Neuronal stem cell (in vitro differentiated cells): ENCODE data around the gene STK33.

Experiments
- DNase-seq: peaks from one replicate; pipeline ENCODE4 v3.0.0-alpha.2; 2013; ENCODE audit warnings: low spot score
- H2AFZ ChIP-seq: one replicate; pipeline ENCODE4 v1.6.1; 2013; ENCODE audit warnings: mild to moderate bottlenecking, low read length, inconsistent platforms
- H2AK5ac ChIP-seq: 2 replicates; pipeline ENCODE4 v1.6.1; 2013; ENCODE audit warnings: low read depth, mild to moderate bottlenecking, inconsistent platforms, low read length, moderate library complexity, mixed read lengths
- H2BK120ac ChIP-seq: 2 replicates; pipeline ENCODE4 v1.6.1; 2013; ENCODE audit warnings: low read depth, mild to moderate bottlenecking, inconsistent platforms, low read length, moderate library complexity, mixed read lengths
- H2BK12ac ChIP-seq: one replicate; pipeline ENCODE4 v1.6.1; 2013; ENCODE audit warnings: low read length, inconsistent platforms
- H2BK15ac ChIP-seq: 2 replicates; pipeline ENCODE4 v1.6.1; 2013; ENCODE audit warnings: mild to moderate bottlenecking, low read length, inconsistent platforms, mixed read lengths
- H2BK5ac ChIP-seq: one replicate; pipeline ENCODE4 v1.6.1; 2013; ENCODE audit warnings: inconsistent platforms, mild to moderate bottlenecking, low read length, moderate library complexity
- H3K14ac ChIP-seq: one replicate; pipeline ENCODE4 v1.6.1; 2013; ENCODE audit warnings: low read length, inconsistent platforms
- H3K18ac ChIP-seq: 2 replicates; pipeline ENCODE4 v1.6.1; 2013; ENCODE audit warnings: low read length, inconsistent platforms
- H3K23ac ChIP-seq: 2 replicates; pipeline ENCODE4 v1.6.1; 2013; ENCODE audit warnings: low read depth, mild to moderate bottlenecking, mixed read lengths, low read length, inconsistent platforms; ENCODE audit not compliant: poor library complexity
- H3K27ac ChIP-seq: replicated peaks from 3 replicates; pipeline ENCODE4 v1.5.1; 2013; ENCODE audit warnings: low read length, inconsistent platforms
- H3K27me3 ChIP-seq, 3 experiments: 2 replicates each; pipeline ENCODE4 v1.6.1; 2013; ENCODE audit warnings: low read length in 3 of 3, mild to moderate bottlenecking in 2 of 3, inconsistent platforms in 1 of 3, low read depth in 1 of 3, mixed read lengths in 1 of 3, moderate library complexity in 1 of 3; ENCODE audit not compliant: control insufficient read depth in 3 of 3, insufficient read depth in 3 of 3
- H3K36me3 ChIP-seq, 2 donors: replicated peaks in 1 of 2; 2 replicates each; pipeline ENCODE4 v1.6.1; 2013; ENCODE audit warnings: low read length in 2 of 2; ENCODE audit not compliant: control insufficient read depth in 2 of 2, insufficient read depth in 2 of 2
- H3K4ac ChIP-seq: 2 replicates; pipeline ENCODE4 v1.6.1; 2013; ENCODE audit warnings: inconsistent platforms, mild to moderate bottlenecking, low read length, moderate library complexity
- H3K4me1 ChIP-seq, 2 donors: 1 replicate in 1 of 2; 2 replicates in 1 of 2; pipeline ENCODE4 v1.6.1; 2013; ENCODE audit warnings: low read length in 2 of 2, low read depth in 1 of 2; ENCODE audit not compliant: control insufficient read depth in 2 of 2, insufficient read depth in 1 of 2
- H3K4me2 ChIP-seq: one replicate; pipeline ENCODE4 v1.6.1; 2013; ENCODE audit warnings: mild to moderate bottlenecking, low read length, inconsistent platforms; ENCODE audit not compliant: insufficient read depth, poor library complexity, severe bottlenecking
- H3K4me3 ChIP-seq, 2 donors: 2 replicates each; pipeline ENCODE4 v1.5.1; 2013; ENCODE audit warnings: low read length in 2 of 2, mild to moderate bottlenecking in 2 of 2, inconsistent platforms in 1 of 2, moderate library complexity in 1 of 2
- H3K79me1 ChIP-seq: one replicate; pipeline ENCODE4 v1.6.1; 2013; ENCODE audit warnings: low read depth, mild to moderate bottlenecking, inconsistent platforms, low read length, moderate library complexity
- H3K9ac ChIP-seq: one replicate; pipeline ENCODE4 v1.6.1; 2013; ENCODE audit warnings: mild to moderate bottlenecking, low read depth, low read length, inconsistent platforms; ENCODE audit not compliant: poor library complexity
- H3K9me3 ChIP-seq, 2 donors: replicated peaks in 1 of 2; 2 replicates each; pipeline versions ENCODE3 to v1.6.1; 2013; ENCODE audit warnings: low read length in 2 of 2, mild to moderate bottlenecking in 2 of 2, inconsistent platforms in 1 of 2, low read depth in 1 of 2, mixed read lengths in 1 of 2, moderate library complexity in 1 of 2; ENCODE audit not compliant: control insufficient read depth in 2 of 2, insufficient read depth in 1 of 2
- H4K8ac ChIP-seq: one replicate; pipeline ENCODE4 v1.6.1; 2013; ENCODE audit warnings: low read depth, mild to moderate bottlenecking, inconsistent platforms, low read length, moderate library complexity
- H4K91ac ChIP-seq: one replicate; pipeline ENCODE4 v1.6.1; 2013; ENCODE audit warnings: low read length, low read depth, mild to moderate bottlenecking, inconsistent platforms; ENCODE audit not compliant: poor library complexity
- WGBS, 2 donors: extraction: QIAGEN DNeasy Blood & Tissue Kit; methylation state at CpG; one replicate each; pipeline ENCODE4 v1.1.7; 2013; ENCODE audit warnings: missing lambda C conversion rate in 2 of 2, mixed read lengths in 1 of 2; ENCODE audit not compliant: insufficient read length in 2 of 2, insufficient replicate concordance in 1 of 2; ENCODE audit errors: extremely low coverage in 2 of 2; 5-methylcytosine and 5-hydroxymethylcytosine counted together

Gene STK33

GRCh38 chr11:8383227-8383626 is 210.8 kb downstream of the STK33 start:
- Histone ChIP-seq H2AFZ (no peak overlapping the region), H3K14ac (no peak overlapping the region), H2BK12ac (no peak overlapping the region), H3K36me3 (no peaks in the 10 kb centered on the region), H3K18ac (no peak overlapping the region), H2BK120ac (no peak overlapping the region), H2BK15ac (no peak overlapping the region), H3K23ac (no peak overlapping the region), H3K9ac (no peak overlapping the region), H4K8ac (no peak overlapping the region), H3K4me1 (peaks cover 5 to 6% of the 10 kb centered on the region in 2 donors), H3K27me3 (no peaks in the 10 kb centered on the region), H3K4me2 (no peak overlapping the region), H2AK5ac (no peak overlapping the region), H3K4ac (no peak overlapping the region), H3K79me1 (no peaks in the 10 kb centered on the region), H3K4me3 (no peak overlapping the region), H3K9me3 (no peaks in the 10 kb centered on the region), H2BK5ac (no peak overlapping the region), H3K27ac (no peak overlapping the region), H4K91ac (no peak overlapping the region)
- DNase-seq = no peak
- WGBS, 2 donors = no CpG with 5 or more reads among the region's 1 CpG

GRCh38 chr11:8382436-8383053 is 211.5 kb downstream of the STK33 start:
- Histone ChIP-seq H2BK12ac (no peak overlapping the region), H3K23ac (no peak overlapping the region), H3K27me3 (no peaks in the 10 kb centered on the region), H3K36me3 (no peaks in the 10 kb centered on the region), H2BK15ac (peak overlapping the region; percentile 30), H4K8ac (no peak overlapping the region), H3K9me3 (no peaks in the 10 kb centered on the region), H3K18ac (no peak overlapping the region), H3K9ac (no peak overlapping the region), H3K4me2 (no peak overlapping the region), H3K4ac (no peak overlapping the region), H3K79me1 (no peaks in the 10 kb centered on the region), H3K14ac (no peak overlapping the region), H2AFZ (no peak overlapping the region), H3K4me3 (no peak overlapping the region), H3K27ac (no peak overlapping the region), H2BK120ac (no peak overlapping the region), H2AK5ac (no peak overlapping the region), H2BK5ac (no peak overlapping the region), H4K91ac (no peak overlapping the region), H3K4me1 (peaks cover 5 to 6% of the 10 kb centered on the region in 2 donors)
- DNase-seq = no peak
- WGBS, 2 donors = no CpG with 5 or more reads among the region's 9 CpGs

GRCh38 chr11:8381871-8382396 is 212.1 kb downstream of the STK33 start:
- H3K9me3 ChIP-seq = no peaks in the 10 kb centered on the region
- no peaks in the 10 kb centered on the region for H3K36me3 ChIP-seq
- H2BK15ac ChIP-seq = peak overlapping the region; percentile 30
- no peak overlapping the region for H3K14ac ChIP-seq
- H3K4me2 ChIP-seq = no peak overlapping the region
- no peak overlapping the region for H2BK5ac ChIP-seq
- H4K91ac ChIP-seq = peak overlapping the region; percentile 48
- no peak overlapping the region for H2BK120ac ChIP-seq
- peak overlapping the region; percentile 76 for H3K23ac ChIP-seq
- H3K27me3 ChIP-seq = no peaks in the 10 kb centered on the region
- no peak for DNase-seq
- H3K27ac ChIP-seq = no peak overlapping the region
- H3K4me3 ChIP-seq = peak overlapping the region in 1 of 2 donors; percentile 43
- no peaks in the 10 kb centered on the region for H3K79me1 ChIP-seq
- H3K4ac ChIP-seq = peak overlapping the region; percentile 14
- no peak overlapping the region for H2AFZ ChIP-seq
- no peak overlapping the region for H3K9ac ChIP-seq
- no peak overlapping the region for H2AK5ac ChIP-seq
- peaks cover 4 to 5% of the 10 kb centered on the region in 2 donors for H3K4me1 ChIP-seq
- WGBS, 2 donors = no CpG with 5 or more reads among the region's 13 CpGs
- no peak overlapping the region for H4K8ac ChIP-seq
- peak overlapping the region; percentile 35 for H3K18ac ChIP-seq
- peak overlapping the region; percentile 95 for H2BK12ac ChIP-seq

GRCh38 chr11:8381343-8381742 is 212.7 kb downstream of the STK33 start:
- Histone ChIP-seq H2AFZ (no peak overlapping the region), H4K8ac (no peak overlapping the region), H3K9ac (no peak overlapping the region), H3K23ac (no peak overlapping the region), H2BK120ac (no peak overlapping the region), H3K79me1 (no peaks in the 10 kb centered on the region), H3K36me3 (no peaks in the 10 kb centered on the region), H3K4me1 (peaks cover 3 to 5% of the 10 kb centered on the region in 2 donors), H2BK5ac (no peak overlapping the region), H3K4me2 (no peak overlapping the region), H2BK12ac (no peak overlapping the region), H3K27ac (no peak overlapping the region), H4K91ac (no peak overlapping the region), H3K18ac (no peak overlapping the region), H3K4ac (no peak overlapping the region), H3K4me3 (no peak overlapping the region), H2BK15ac (no peak overlapping the region), H3K14ac (no peak overlapping the region), H3K27me3 (no peaks in the 10 kb centered on the region), H3K9me3 (no peaks in the 10 kb centered on the region), H2AK5ac (no peak overlapping the region)
- DNase-seq = no peak
- WGBS, 2 donors = no CpG with 5 or more reads among the region's 6 CpGs
